Activated naive CD4-positive, alpha-beta T cell treated with anti-CD3 and anti-CD28 coated beads, Interleukin-2, amount 50 U/mL, for 16 hours (primary cell): ENCODE results near the gene CYP19A1.

Experiments
- DNase-seq: peaks from one replicate; pipeline ENCODE4 v3.0.0-alpha.2; 2020

The CYP19A1 gene

GRCh38 chr15:51252671-51253070, 85.7 kb downstream of the CYP19A1 start:
- no peak for DNase-seq

GRCh38 chr15:51251556-51251955, 86.8 kb downstream of the CYP19A1 start:
- no peak for DNase-seq

GRCh38 chr15:51250217-51251011, 88.0 kb downstream of the CYP19A1 start:
- no peak for DNase-seq

GRCh38 chr15:51245628-51246027, 92.8 kb downstream of the CYP19A1 start:
- no peak for DNase-seq

GRCh38 chr15:51244423-51244869, 94.0 kb downstream of the CYP19A1 start:
- DNase-seq, result no peak

GRCh38 chr15:51243774-51244173, 94.6 kb downstream of the CYP19A1 start:
- DNase-seq, result no peak

GRCh38 chr15:51240066-51240465, 98.3 kb downstream of the CYP19A1 start:
- no peak for DNase-seq

- no peak for DNase-seq
These were observed 100.6 kb downstream of the CYP19A1 start for GRCh38 chr15:51237816-51238215.

GRCh38 chr15:51234176-51234927, 104.0 kb downstream of the CYP19A1 start:
- DNase-seq, result no peak

GRCh38 chr15:51232581-51232980, 105.8 kb downstream of the CYP19A1 start:
- no peak for DNase-seq

GRCh38 chr15:51229907-51230330, 108.5 kb downstream of the CYP19A1 start:
- DNase-seq, result no peak

GRCh38 chr15:51227940-51228732, 110.3 kb downstream of the CYP19A1 start:
- DNase-seq, result no peak

- DNase-seq, result no peak
These were observed 111.7 kb downstream of the CYP19A1 start for GRCh38 chr15:51226576-51227210.

GRCh38 chr15:51224428-51224827, 114.0 kb downstream of the CYP19A1 start:
- DNase-seq, result no peak

- no peak for DNase-seq
These were observed 114.6 kb downstream of the CYP19A1 start for GRCh38 chr15:51223771-51224229.

GRCh38 chr15:51218299-51218938, 120.0 kb downstream of the CYP19A1 start:
- no peak for DNase-seq

GRCh38 chr15:51212909-51213308, 125.5 kb downstream of the CYP19A1 start:
- no peak for DNase-seq

- no peak for DNase-seq
These were observed 126.2 kb downstream of the CYP19A1 start for GRCh38 chr15:51212239-51212638.

- DNase-seq, result no peak
These were observed 133.1 kb downstream of the CYP19A1 start for GRCh38 chr15:51205050-51205975.

- DNase-seq, result no peak
These were observed 134.6 kb downstream of the CYP19A1 start for GRCh38 chr15:51203797-51204196.

- DNase-seq, result no peak
These were observed 135.6 kb downstream of the CYP19A1 start for GRCh38 chr15:51202783-51203182.
